Tibial nerve (tissue), 4 donors: Measurements from ENCODE around the gene FBXL2. TPM values are rescaled to one million over a fixed set of nuclear protein-coding genes. Genes with fewer than 3 reads are reported as not detected.

Experiments
- DNase-seq, 2 donors: peaks; one replicate each; pipeline ENCODE4 v3.0.0-alpha.2; 2019; ENCODE audit warnings: low spot score in 2 of 2
- H3K27ac ChIP-seq, 4 donors: fragments of 200-600 bp; sonication (generic) in 3 of 4; one replicate each; pipeline ENCODE4 v1.5.1; 2017 to 2019; ENCODE audit warnings: mild to moderate bottlenecking in 1 of 4
- H3K27me3 ChIP-seq, 2 donors: fragments of 200-600 bp; sonication (generic) in 1 of 2; one replicate each; pipeline versions ENCODE4 v1.5.1 to v1.6.0; 2017 to 2019
- H3K36me3 ChIP-seq, 3 donors: fragments of 200-600 bp; sonication (generic); one replicate each; pipeline ENCODE4 v1.5.1; 2018 to 2019
- H3K4me1 ChIP-seq, 4 donors: fragments of 200-600 bp; sonication (generic) in 3 of 4; one replicate each; pipeline ENCODE4 v1.5.1; 2017 to 2019
- H3K4me3 ChIP-seq, 4 donors: fragments of 200-600 bp; sonication (generic) in 3 of 4; one replicate each; pipeline ENCODE4 v1.5.1; 2017 to 2019; ENCODE audit warnings: mild to moderate bottlenecking in 1 of 4, moderate library complexity in 1 of 4
- H3K9me3 ChIP-seq, 4 donors: fragments of 200-600 bp; sonication (generic) in 3 of 4; one replicate each; pipeline ENCODE4 v1.5.1; 2017 to 2019
- CTCF ChIP-seq, 5 experiments: fragments of 200-600 bp in 3 of 5; fragments of 450-650 bp in 2 of 5; sonication (generic) in 3 of 5; IDR thresholded peaks; one replicate each; pipeline ENCODE4 v1.5.1; 2016 to 2019; ENCODE audit warnings: antibody characterized with exemption in 5 of 5, mild to moderate bottlenecking in 3 of 5, moderate library complexity in 2 of 5
- EP300 ChIP-seq, 2 donors: sonication (generic); formaldehyde crosslinking; IDR thresholded peaks; one replicate each; pipeline ENCODE4 v1.6.1; 2017; ENCODE audit warnings: antibody characterized with exemption in 2 of 2, mild to moderate bottlenecking in 1 of 2
- POLR2A ChIP-seq, 2 donors: fragments of 450-650 bp; IDR thresholded peaks; one replicate each; pipeline ENCODE4 v1.6.1; 2017; ENCODE audit warnings: antibody characterized with exemption in 2 of 2, mild to moderate bottlenecking in 2 of 2, moderate library complexity in 2 of 2
- WGBS, 2 donors: methylation state at CpG; one replicate each; pipeline ENCODE4 v1.1.5; 2018; 5-methylcytosine and 5-hydroxymethylcytosine counted together
- total RNA-seq, 4 donors: library from RNA; depleted of rRNA; stranded (reverse); fragments of >200 nt; gene quantifications; one replicate each; pipeline ENCODE4 v1.1.0, GENCODE V29; 2016

FBXL2 gene
- total RNA-seq, 4 donors from 2014 or later: 14.7 to 21.2 (median 17.2) TPM

GRCh38 chr3:33383951-33384350, 106.7 kb downstream of the FBXL2 start:
- TF ChIP-seq POLR2A (IDR thresholded peaks at IDR 0.05) (no peak), EP300 (IDR thresholded peaks at IDR 0.05) (no peak), CTCF (IDR thresholded peaks at IDR 0.05) (no peak)
- Histone ChIP-seq H3K27me3 (no peaks in the 10 kb centered on the region), H3K9me3 (no peaks in the 10 kb centered on the region), H3K4me1 (no peaks in the 10 kb centered on the region), H3K4me3 (no peak overlapping the region), H3K27ac (no peak overlapping the region), H3K36me3 (peaks cover 0 to 69% (median 4%) of the 10 kb centered on the region in 3 donors)
- no peak for DNase-seq
- 98% methylated on average over 12 of the region's 12 CpGs for WGBS, 2 donors

DNA sequence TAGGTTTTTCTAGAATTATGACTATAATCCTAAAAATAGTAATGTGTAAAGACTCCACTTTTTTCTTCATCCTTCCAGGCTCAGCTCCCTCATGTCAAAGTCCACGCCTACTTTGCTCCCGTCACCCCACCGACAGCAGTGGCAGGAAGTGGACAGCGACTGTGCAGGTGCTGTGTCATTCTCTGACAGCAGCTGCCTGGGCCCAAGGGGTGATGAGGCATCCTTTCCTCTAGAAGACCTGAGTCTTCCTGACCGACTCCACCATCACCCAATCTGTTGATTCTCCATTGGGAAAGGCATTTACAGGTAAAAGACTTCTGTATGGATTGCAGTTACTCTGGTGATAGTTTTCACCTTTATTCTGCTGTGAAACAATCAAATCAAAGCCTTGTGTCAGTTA, 108.2 kb downstream of the FBXL2 start:
- no peak for DNase-seq
- Histone ChIP-seq H3K4me3 (no peak overlapping the region), H3K27me3 (no peaks in the 10 kb centered on the region), H3K27ac (no peak overlapping the region), H3K36me3 (peaks cover 0 to 72% (median 4%) of the 10 kb centered on the region in 3 donors), H3K9me3 (no peaks in the 10 kb centered on the region), H3K4me1 (no peaks in the 10 kb centered on the region)
- WGBS, 2 donors: 76 to 77% methylated on average over 5 of the region's 5 CpGs
- no peak for TF ChIP-seq CTCF (IDR thresholded peaks at IDR 0.05)
- no peak for TF ChIP-seq EP300 (IDR thresholded peaks at IDR 0.05)
- TF ChIP-seq POLR2A (IDR thresholded peaks at IDR 0.05): no peak

GRCh38 chr3:33386631-33387030, 109.4 kb downstream of the FBXL2 start:
- no peak overlapping the region for H3K4me3 ChIP-seq
- WGBS, 2 donors: 68 to 77% methylated on average over 1 of the region's 1 CpG
- no peaks in the 10 kb centered on the region for H3K27me3 ChIP-seq
- peaks cover 0 to 78% (median 4%) of the 10 kb centered on the region in 3 donors for H3K36me3 ChIP-seq
- no peaks in the 10 kb centered on the region for H3K4me1 ChIP-seq
- H3K27ac ChIP-seq: no peak overlapping the region
- H3K9me3 ChIP-seq: no peaks in the 10 kb centered on the region
- no peak for DNase-seq
- TF ChIP-seq EP300 (IDR thresholded peaks at IDR 0.05): no peak
- TF ChIP-seq POLR2A (IDR thresholded peaks at IDR 0.05): no peak
- no peak for TF ChIP-seq CTCF (IDR thresholded peaks at IDR 0.05)

DNA sequence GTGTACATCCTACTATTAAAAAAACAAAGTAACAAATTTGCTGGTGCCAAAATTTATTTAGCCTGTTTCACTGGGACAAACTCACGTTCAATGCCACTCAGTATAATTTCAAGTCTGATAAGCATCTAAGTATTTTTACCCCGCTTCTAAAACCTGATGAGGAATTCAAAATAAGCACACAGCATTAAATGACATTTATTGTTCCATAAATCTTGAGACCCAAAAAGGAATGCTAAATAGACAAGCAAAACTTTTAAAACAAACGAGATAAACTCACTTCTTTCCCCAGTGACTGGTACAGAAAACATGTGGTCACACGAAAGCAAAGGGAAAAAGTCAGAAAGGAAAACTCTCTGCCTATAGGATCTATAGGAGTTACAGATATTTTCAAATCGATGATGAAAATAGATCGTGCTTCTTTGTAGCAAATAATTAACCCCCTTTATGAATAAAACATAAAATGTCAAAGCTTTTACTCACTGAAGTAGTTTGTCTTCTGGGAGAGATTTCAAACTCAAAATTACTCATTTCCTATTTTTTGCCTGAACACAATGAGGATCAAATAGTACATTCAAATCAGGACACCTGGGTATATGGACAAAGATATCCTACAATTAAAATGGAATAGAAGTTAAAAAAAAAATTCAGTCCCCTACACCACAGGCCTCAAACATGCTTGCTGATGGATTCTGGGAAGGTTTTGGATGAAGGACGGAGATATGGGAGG, 111.3 kb downstream of the FBXL2 start:
- H3K4me3 ChIP-seq: no peak overlapping the region
- TF ChIP-seq EP300 (IDR thresholded peaks at IDR 0.05) (no peak), POLR2A (IDR thresholded peaks at IDR 0.05) (no peak), CTCF (IDR thresholded peaks at IDR 0.05) (no peak)
- H3K4me1 ChIP-seq: no peaks in the 10 kb centered on the region
- peaks cover 0 to 91% (median 4%) of the 10 kb centered on the region in 3 donors for H3K36me3 ChIP-seq
- no peaks in the 10 kb centered on the region for H3K9me3 ChIP-seq
- no peak for DNase-seq
- H3K27ac ChIP-seq: no peak overlapping the region
- 61 to 62% methylated on average over 7 of the region's 7 CpGs for WGBS, 2 donors
- H3K27me3 ChIP-seq: no peaks in the 10 kb centered on the region

GRCh38 chr3:33389908-33390307, 112.7 kb downstream of the FBXL2 start:
- Histone ChIP-seq H3K9me3 (no peaks in the 10 kb centered on the region), H3K27me3 (no peaks in the 10 kb centered on the region), H3K4me3 (no peak overlapping the region), H3K36me3 (peaks cover 0 to 90% (median 4%) of the 10 kb centered on the region in 3 donors), H3K27ac (no peak overlapping the region), H3K4me1 (no peaks in the 10 kb centered on the region)
- WGBS, 2 donors: 93% methylated on average over 4 of the region's 4 CpGs
- no peak for DNase-seq
- no peak for TF ChIP-seq POLR2A (IDR thresholded peaks at IDR 0.05)
- no peak for TF ChIP-seq CTCF (IDR thresholded peaks at IDR 0.05)
- TF ChIP-seq EP300 (IDR thresholded peaks at IDR 0.05): no peak
